Fibroblast of lung (primary cell): ENCODE measurements around the gene DMXL1.
"Not testable (repeated sequence)": the region's sequence is repeated elsewhere in the genome, so short reads cannot be mapped to it uniquely, and the experiment has no call there.

Source experiments
- CTCF ChIP-seq, 2 donors: IDR thresholded peaks in 1 of 2; conservative IDR thresholded peaks in 1 of 2; 1 replicate in 1 of 2; 2 replicates in 1 of 2; pipeline ENCODE4 v1.5.1; 2011 to 2012; ENCODE audit warnings: low read length in 2 of 2, control low read depth in 1 of 2, inconsistent platforms in 1 of 2, low read depth in 1 of 2, mild to moderate bottlenecking in 1 of 2
- EZH2 ChIP-seq: IDR thresholded peaks from 2 replicates; pipeline ENCODE4 v1.5.1; 2012; ENCODE audit warnings: low read length, control low read depth, mild to moderate bottlenecking; ENCODE audit errors: missing control alignments

- not testable (repeated sequence) for TF ChIP-seq CTCF (conservative IDR thresholded peaks at IDR 0.05 in 1 of 2, IDR thresholded peaks at IDR 0.05 in 1 of 2; ENCODE audit: low read depth in 1 of 2, low read length in 2 of 2); EZH2
Measured at GRCh38 chr5:119135743-119136142, 64.9 kb downstream of the DMXL1 start.
